Esophagus (tissue), 2 donors: ENCODE measurements around the gene SMAD7. TPM values are rescaled to one million over a fixed set of nuclear protein-coding genes. Genes with fewer than 3 reads are reported as not detected.

ENCODE experiments used
- H3K27ac ChIP-seq, 2 donors: one replicate each; pipeline ENCODE4 v1.5.1; 2013; ENCODE audit warnings: low read depth in 2 of 2, mild to moderate bottlenecking in 2 of 2, inconsistent platforms in 1 of 2, low read length in 1 of 2, moderate library complexity in 1 of 2
- H3K27me3 ChIP-seq, 2 donors: one replicate each; pipeline ENCODE4 v1.6.1; 2013; ENCODE audit warnings: low read length in 2 of 2, control low read depth in 1 of 2, mild to moderate bottlenecking in 1 of 2; ENCODE audit not compliant: insufficient read depth in 2 of 2, control insufficient read depth in 1 of 2
- H3K36me3 ChIP-seq, 2 donors: one replicate each; pipeline ENCODE4 v1.6.1; 2013; ENCODE audit warnings: low read length in 1 of 2; ENCODE audit not compliant: control insufficient read depth in 2 of 2, insufficient read depth in 2 of 2
- H3K4me1 ChIP-seq, 2 donors: one replicate each; pipeline ENCODE4 v1.6.1; 2013; ENCODE audit warnings: low read length in 1 of 2; ENCODE audit not compliant: control insufficient read depth in 2 of 2, insufficient read depth in 2 of 2
- H3K4me3 ChIP-seq, 2 donors: one replicate each; pipeline ENCODE4 v1.5.1; 2013; ENCODE audit warnings: low read length in 2 of 2, mild to moderate bottlenecking in 2 of 2, low read depth in 1 of 2, moderate library complexity in 1 of 2
- H3K9me3 ChIP-seq, 2 donors: one replicate each; pipeline ENCODE4 v1.6.1; 2013; ENCODE audit warnings: mild to moderate bottlenecking in 2 of 2, low read depth in 1 of 2, low read length in 1 of 2, moderate library complexity in 1 of 2; ENCODE audit not compliant: control insufficient read depth in 2 of 2, insufficient read depth in 1 of 2
- WGBS, 2 donors: extraction: QIAGEN DNeasy Blood & Tissue Kit; methylation state at CpG; one replicate each; pipeline ENCODE4 v1.1.7; 2013; 5-methylcytosine and 5-hydroxymethylcytosine counted together
- polyA plus RNA-seq, 2 donors: library from polyadenylated mRNA; stranded (reverse); fragments of 200-250 nt; gene quantifications; one replicate each; pipeline ENCODE4 v1.2.3, GENCODE V29; 2013
- donor health status: healthy with polysubstance abuse.
- donor health status: Bipolar disorder and iron deficiency.

Gene SMAD7
- polyA plus RNA-seq, 2 donors, result 3.5 to 4.4 TPM

GRCh38 chr18:48954886-48955819 is 4.4 kb upstream of the SMAD7 start:
- 47 to 61% methylated on average over 14 of the region's 14 CpGs for WGBS, 2 donors
- Histone ChIP-seq H3K4me3 (no peak overlapping the region), H3K36me3 (no peaks in the 10 kb centered on the region), H3K27me3 (no peaks in the 10 kb centered on the region), H3K27ac (peak overlapping the region; percentile 84 to 89), H3K4me1 (peaks cover 0 to 10% of the 10 kb centered on the region in 2 donors), H3K9me3 (no peaks in the 10 kb centered on the region)

- H3K9me3 ChIP-seq, result no peaks in the 10 kb centered on the region
- H3K27me3 ChIP-seq, result no peaks in the 10 kb centered on the region
- 55 to 62% methylated on average over 19 of the region's 19 CpGs for WGBS, 2 donors
- no peaks in the 10 kb centered on the region for H3K36me3 ChIP-seq
- H3K4me1 ChIP-seq, result peaks cover 0 to 10% of the 10 kb centered on the region in 2 donors
- peak overlapping the region; percentile 96 for H3K27ac ChIP-seq
- peak overlapping the region; percentile 53 to 92 for H3K4me3 ChIP-seq
Observed at GRCh38 chr18:48953104-48953706, 2.4 kb upstream of the SMAD7 start.

- Histone ChIP-seq H3K9me3 (no peaks in the 10 kb centered on the region), H3K27ac (peak overlapping the region; percentile 96), H3K4me1 (peaks cover 0 to 15% of the 10 kb centered on the region in 2 donors), H3K27me3 (no peaks in the 10 kb centered on the region), H3K4me3 (peak overlapping the region; percentile 53 to 92), H3K36me3 (no peaks in the 10 kb centered on the region)
- WGBS, 2 donors, result 0 to 1% methylated on average over 53 to 67 of the region's 67 CpGs
Observed at GRCh38 chr18:48952287-48953103, 1.7 kb upstream of the SMAD7 start.

GRCh38 chr18:48951448-48952286 is 902 bp upstream of the SMAD7 start:
- Histone ChIP-seq H3K4me3 (peak overlapping the region; percentile 92 to 94), H3K36me3 (no peaks in the 10 kb centered on the region), H3K4me1 (peaks cover 0 to 15% of the 10 kb centered on the region in 2 donors), H3K27ac (peak overlapping the region; percentile 96), H3K27me3 (no peaks in the 10 kb centered on the region), H3K9me3 (no peaks in the 10 kb centered on the region)
- WGBS, 2 donors, result 0 to 1% methylated on average over 49 to 98 of the region's 106 CpGs

GRCh38 chr18:48949606-48950535 is 894 bp downstream of the SMAD7 start:
- H3K36me3 ChIP-seq, result no peaks in the 10 kb centered on the region

GRCh38 chr18:48949050-48949605 is 1.6 kb downstream of the SMAD7 start:
- WGBS, 2 donors, result 1 to 2% methylated on average over 27 of the region's 27 CpGs
- H3K27ac ChIP-seq, result peak overlapping the region; percentile 86 to 96
- H3K4me3 ChIP-seq, result peak overlapping the region; percentile 92 to 94
- no peaks in the 10 kb centered on the region for H3K27me3 ChIP-seq
- H3K4me1 ChIP-seq, result peaks cover 2 to 17% of the 10 kb centered on the region in 2 donors
- H3K9me3 ChIP-seq, result no peaks in the 10 kb centered on the region
- no peaks in the 10 kb centered on the region for H3K36me3 ChIP-seq

More at GRCh38 chr18:48949606-48950535, 894 bp downstream of the SMAD7 start:
- no peaks in the 10 kb centered on the region for H3K27me3 ChIP-seq
- H3K4me1 ChIP-seq, result peaks cover 2 to 10% of the 10 kb centered on the region in 2 donors
- peak overlapping the region; percentile 86 to 96 for H3K27ac ChIP-seq
- peak overlapping the region; percentile 92 to 94 for H3K4me3 ChIP-seq
- H3K9me3 ChIP-seq, result no peaks in the 10 kb centered on the region
- WGBS, 2 donors, result 0 to 2% methylated on average over 60 to 79 of the region's 79 CpGs

- no peaks in the 10 kb centered on the region for H3K36me3 ChIP-seq
- peaks cover 6 to 23% of the 10 kb centered on the region in 2 donors for H3K4me1 ChIP-seq
Observed at GRCh38 chr18:48948112-48949049, 2.4 kb downstream of the SMAD7 start.

More at GRCh38 chr18:48948112-48949049, 2.4 kb downstream of the SMAD7 start:
- Histone ChIP-seq H3K27me3 (no peaks in the 10 kb centered on the region), H3K9me3 (no peaks in the 10 kb centered on the region), H3K4me3 (peak overlapping the region; percentile 92 to 94), H3K27ac (peak overlapping the region; percentile 86 to 96)
- WGBS, 2 donors, result 2% methylated on average over 52 of the region's 52 CpGs
